Measurements from ENCODE around the gene BBC3. TPM values are rescaled to one million over a fixed set of nuclear protein-coding genes. Genes with fewer than 3 reads are reported as not detected.

Gene BBC3
- polyA plus RNA-seq, 1 experiment: 3.6 TPM

GRCh38 chr19:47210180-47210490 is 20.9 kb downstream of the BBC3 start:
- peak overlapping the region; percentile 95 for H3K27ac ChIP-seq (ENCODE audit: low read depth, low read length)
- ChIA-PET CTCF (interaction anchor here (0.6 to 10.5 kb wide), 26 partner anchors 10 to 227 kb away, joined by 3 to 295 read pairs (median 6); no protein-coding TSS in a partner anchor), POLR2A (interaction anchor here (0.9 to 4.4 kb wide), 6 partner anchors 16 to 53 kb away, joined by 3 to 78 read pairs (median 4); partner anchors contain the start of gene CCDC9)
- H3K4me3 ChIP-seq (ENCODE audit: low read depth, low read length): no peak overlapping the region
- H3K27me3 ChIP-seq (ENCODE audit: control insufficient read depth, insufficient read depth, low read length): no peaks in the 10 kb centered on the region
- H3K9me3 ChIP-seq (ENCODE audit: control insufficient read depth, insufficient read depth, low read length): no peaks in the 10 kb centered on the region
- no peak for DNase-seq (ENCODE audit: low read depth, low spot score)
- TF ChIP-seq, protein P1, sequence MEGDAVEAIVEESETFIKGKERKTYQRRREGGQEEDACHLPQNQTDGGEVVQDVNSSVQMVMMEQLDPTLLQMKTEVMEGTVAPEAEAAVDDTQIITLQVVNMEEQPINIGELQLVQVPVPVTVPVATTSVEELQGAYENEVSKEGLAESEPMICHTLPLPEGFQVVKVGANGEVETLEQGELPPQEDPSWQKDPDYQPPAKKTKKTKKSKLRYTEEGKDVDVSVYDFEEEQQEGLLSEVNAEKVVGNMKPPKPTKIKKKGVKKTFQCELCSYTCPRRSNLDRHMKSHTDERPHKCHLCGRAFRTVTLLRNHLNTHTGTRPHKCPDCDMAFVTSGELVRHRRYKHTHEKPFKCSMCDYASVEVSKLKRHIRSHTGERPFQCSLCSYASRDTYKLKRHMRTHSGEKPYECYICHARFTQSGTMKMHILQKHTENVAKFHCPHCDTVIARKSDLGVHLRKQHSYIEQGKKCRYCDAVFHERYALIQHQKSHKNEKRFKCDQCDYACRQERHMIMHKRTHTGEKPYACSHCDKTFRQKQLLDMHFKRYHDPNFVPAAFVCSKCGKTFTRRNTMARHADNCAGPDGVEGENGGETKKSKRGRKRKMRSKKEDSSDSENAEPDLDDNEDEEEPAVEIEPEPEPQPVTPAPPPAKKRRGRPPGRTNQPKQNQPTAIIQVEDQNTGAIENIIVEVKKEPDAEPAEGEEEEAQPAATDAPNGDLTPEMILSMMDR (IDR thresholded peaks at IDR 0.05; ENCODE audit: low read depth, low read length): no peak

- TF ChIP-seq, protein P1 (IDR thresholded peaks at IDR 0.05; ENCODE audit: low read depth, low read length): no peak
- Histone ChIP-seq H3K9me3 (ENCODE audit: control insufficient read depth, insufficient read depth, low read length) (no peaks in the 10 kb centered on the region), H3K27me3 (ENCODE audit: control insufficient read depth, insufficient read depth, low read length) (no peaks in the 10 kb centered on the region), H3K4me3 (ENCODE audit: low read depth, low read length) (no peak overlapping the region), H3K27ac (ENCODE audit: low read depth, low read length) (peak overlapping the region; percentile 95)
- DNase-seq (ENCODE audit: low read depth, low spot score): peak; percentile 57
- POLR2A ChIA-PET: interaction anchor here (0.6 to 4.4 kb wide), 6 partner anchors 13 to 52 kb away, joined by 3 to 78 read pairs (median 6); no protein-coding TSS in a partner anchor
- CTCF ChIA-PET: interaction anchor here (0.6 to 10.5 kb wide), 20 partner anchors 9 to 226 kb away, joined by 3 to 295 read pairs (median 8); no protein-coding TSS in a partner anchor
These were observed 21.4 kb downstream of the BBC3 start for GRCh38 chr19:47209319-47210179.

GRCh38 chr19:47203254-47203653 is 27.7 kb downstream of the BBC3 start:
- no peaks in the 10 kb centered on the region for H3K9me3 ChIP-seq (ENCODE audit: control insufficient read depth, insufficient read depth, low read length)
- DNase-seq (ENCODE audit: low read depth, low spot score): no peak
- H3K27ac ChIP-seq (ENCODE audit: low read depth, low read length): no peak overlapping the region
- TF ChIP-seq, protein P1 (IDR thresholded peaks at IDR 0.05; ENCODE audit: low read depth, low read length): no peak
- ChIA-PET POLR2A (no interaction called here), CTCF (interaction anchor here (2.0 to 4.9 kb wide), 2 partner anchors 7 to 41 kb away, joined by 11 to 40 read pairs; no protein-coding TSS in a partner anchor)
- H3K27me3 ChIP-seq (ENCODE audit: control insufficient read depth, insufficient read depth, low read length): no peaks in the 10 kb centered on the region
- no peak overlapping the region for H3K4me3 ChIP-seq (ENCODE audit: low read depth, low read length)

- CTCF ChIA-PET: interaction anchor here (4.9 kb wide), 1 partner anchor 10 kb away, joined by 40 read pairs; no protein-coding TSS in a partner anchor
- POLR2A ChIA-PET: no interaction called here
- no peaks in the 10 kb centered on the region for H3K27me3 ChIP-seq (ENCODE audit: control insufficient read depth, insufficient read depth, low read length)
- H3K9me3 ChIP-seq (ENCODE audit: control insufficient read depth, insufficient read depth, low read length): no peaks in the 10 kb centered on the region
- no peak overlapping the region for H3K4me3 ChIP-seq (ENCODE audit: low read depth, low read length)
- H3K27ac ChIP-seq (ENCODE audit: low read depth, low read length): no peak overlapping the region
- no peak for DNase-seq (ENCODE audit: low read depth, low spot score)
- TF ChIP-seq, protein P1 (IDR thresholded peaks at IDR 0.05; ENCODE audit: low read depth, low read length): no peak
These were observed 30.5 kb downstream of the BBC3 start for GRCh38 chr19:47200530-47200929.

- ChIA-PET CTCF (interaction anchor here (1.3 to 1.6 kb wide), 2 partner anchors 14 to 50 kb away, joined by 5 read pairs; no protein-coding TSS in a partner anchor), POLR2A (no interaction called here)
- H3K9me3 ChIP-seq (ENCODE audit: control insufficient read depth, insufficient read depth, low read length): no peaks in the 10 kb centered on the region
- TF ChIP-seq, protein P1 (IDR thresholded peaks at IDR 0.05; ENCODE audit: low read depth, low read length): no peak
- DNase-seq (ENCODE audit: low read depth, low spot score): no peak
- H3K27me3 ChIP-seq (ENCODE audit: control insufficient read depth, insufficient read depth, low read length): no peaks in the 10 kb centered on the region
- H3K27ac ChIP-seq (ENCODE audit: low read depth, low read length): no peak overlapping the region
- H3K4me3 ChIP-seq (ENCODE audit: low read depth, low read length): no peak overlapping the region
These were observed 33.9 kb downstream of the BBC3 start for GRCh38 chr19:47197141-47197540.
